HG02610 (cell line): ENCODE measurements around the gene USP7.
"Not testable (repeated sequence)": the region's sequence is repeated elsewhere in the genome, so short reads cannot be mapped to it uniquely, and the experiment has no call there.

ENCODE experiments used
- ATAC-seq: cut with Tn5 transposase; IDR thresholded peaks from one replicate; pipeline ENCODE4 v1.9.1; 2021; ENCODE audit warnings: mild to moderate bottlenecking, moderate library complexity; ENCODE audit not compliant: unreplicated experiment

USP7 gene

DNA sequence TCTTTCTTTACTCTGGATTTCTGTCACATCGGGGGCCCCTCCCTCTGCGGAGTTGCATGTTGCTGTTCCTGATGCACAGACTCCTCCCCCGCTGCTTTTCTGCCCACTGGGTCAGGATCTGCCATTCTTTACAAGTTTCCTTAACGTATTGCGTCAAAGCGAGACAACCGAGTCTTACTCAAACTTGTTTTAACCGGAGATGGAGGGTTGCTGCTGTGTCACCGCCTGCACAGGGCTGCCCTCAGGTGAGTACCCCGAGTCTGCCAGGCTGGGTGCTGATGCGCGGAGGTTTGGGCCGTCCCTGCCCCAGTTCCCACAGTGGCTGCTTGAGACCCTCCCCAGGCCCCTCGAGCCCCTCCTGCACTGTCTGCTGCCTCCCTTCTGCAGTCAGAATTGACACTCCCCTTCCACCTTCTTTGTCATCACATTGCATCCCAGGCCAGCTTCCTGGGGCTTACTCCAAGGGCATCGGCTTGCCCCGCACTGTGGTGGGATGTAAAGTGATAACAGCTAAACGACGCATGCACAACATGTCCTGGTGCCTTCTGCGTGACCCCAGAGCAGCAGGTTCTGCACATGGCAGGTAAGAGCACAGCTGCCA, 114.2 kb downstream of the USP7 start:
- no peak for ATAC-seq

DNA sequence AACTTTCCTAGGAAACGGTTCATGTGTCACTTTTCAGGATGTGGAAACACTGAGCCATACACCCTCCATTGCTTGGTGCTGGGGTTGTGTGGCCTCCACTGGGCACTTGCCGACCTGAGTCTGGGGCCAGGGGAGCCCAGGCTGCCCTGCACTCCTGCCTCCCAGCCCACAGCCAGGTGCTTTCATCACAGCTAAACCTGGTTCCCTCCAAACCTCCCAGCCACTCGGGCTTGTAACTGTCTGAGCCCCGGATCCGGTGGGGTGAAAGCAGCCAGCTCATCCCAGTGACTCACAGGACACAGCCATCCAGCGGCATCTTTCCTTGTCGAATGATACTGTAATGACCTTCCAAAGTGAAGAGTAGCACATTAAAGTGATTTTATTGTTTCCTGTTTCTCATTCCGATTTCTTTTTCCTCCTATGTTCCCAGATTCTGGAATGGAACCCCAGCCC, 114.7 kb downstream of the USP7 start:
- ATAC-seq: no peak

GRCh38 chr16:8848231-8848938, 115.3 kb downstream of the USP7 start:
- no peak for ATAC-seq

- ATAC-seq: no peak
Observed at GRCh38 chr16:8847623-8848022, 116.1 kb downstream of the USP7 start.

- ATAC-seq: no peak
Observed at GRCh38 chr16:8847145-8847544, 116.6 kb downstream of the USP7 start.

DNA sequence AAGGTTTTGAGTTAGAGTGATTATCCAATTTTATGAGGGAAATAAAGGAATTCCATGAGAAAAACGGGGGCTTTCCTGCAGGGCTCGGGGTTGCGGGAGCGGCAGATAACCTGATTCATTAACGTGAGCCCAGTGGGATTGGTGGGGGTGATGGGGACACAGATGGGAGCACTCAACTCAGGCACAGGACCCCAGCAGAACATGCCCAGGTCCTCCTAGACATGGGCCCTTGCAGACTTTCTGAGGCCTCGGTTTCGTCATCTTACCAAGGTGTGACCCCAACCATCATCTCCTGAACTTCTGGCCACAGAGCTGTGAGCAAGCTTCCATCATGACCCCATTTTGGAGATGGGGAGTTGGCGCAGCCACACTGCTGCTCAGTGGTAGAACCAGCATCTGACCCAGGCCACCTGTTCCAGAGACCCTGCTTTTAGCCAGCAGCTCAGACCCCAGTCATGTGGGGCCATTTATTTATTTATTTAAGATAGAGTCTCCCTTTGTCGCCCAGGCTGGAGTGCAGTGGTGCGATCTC, 117.2 kb downstream of the USP7 start:
- no peak for ATAC-seq

DNA sequence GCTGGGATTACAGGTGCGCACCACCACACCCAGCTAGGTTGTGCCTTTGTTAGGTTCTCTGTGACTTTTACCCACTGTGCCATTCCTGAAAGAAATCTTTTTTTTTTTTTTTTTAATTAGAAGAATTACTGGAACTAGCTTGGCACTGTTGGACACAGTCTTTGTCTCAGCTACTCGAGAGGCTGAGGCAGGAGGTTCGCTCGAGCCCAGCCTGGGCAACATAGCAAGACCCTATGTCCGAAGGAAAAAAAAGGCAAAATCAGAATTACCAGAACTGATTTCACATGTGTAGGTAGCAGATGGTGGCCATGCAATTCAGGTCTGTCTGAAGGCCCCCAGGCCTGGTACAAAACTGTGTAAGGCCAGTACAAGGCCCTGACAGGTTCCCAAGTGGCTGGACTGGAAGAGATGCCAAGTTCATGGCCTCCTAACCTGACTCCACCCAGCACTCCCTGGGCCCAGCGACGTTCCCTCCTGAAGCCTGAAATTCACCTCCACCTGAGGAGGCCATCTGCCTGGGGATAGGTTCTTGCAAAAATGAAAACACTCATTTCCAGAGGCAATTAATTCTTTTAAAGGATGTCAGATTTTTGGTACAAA, 117.9 kb downstream of the USP7 start:
- ATAC-seq: no peak

DNA sequence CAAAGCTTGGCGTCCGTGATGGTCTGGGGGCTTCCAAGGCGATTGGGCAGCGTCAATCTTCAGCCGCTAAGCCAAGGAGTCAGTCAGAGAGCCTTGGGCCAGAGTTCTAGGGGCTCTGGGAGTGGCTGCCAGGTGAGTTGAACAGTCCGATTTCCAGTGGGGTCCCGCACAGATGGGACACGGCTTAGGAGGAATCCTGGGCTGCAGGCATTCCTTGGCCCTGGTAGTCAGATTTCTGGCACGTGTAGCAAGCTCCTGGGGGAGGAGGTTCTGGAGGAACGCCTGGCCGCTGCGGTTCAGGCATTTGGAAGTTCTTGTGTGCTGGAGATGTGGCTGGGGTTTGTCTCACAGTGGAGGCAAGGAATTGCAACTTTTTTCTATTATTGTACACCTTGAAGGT, 120.4 kb downstream of the USP7 start:
- not testable (repeated sequence) for ATAC-seq
